Measurements from ENCODE around the gene PTAR1. TPM values are rescaled to one million over a fixed set of nuclear protein-coding genes. Genes with fewer than 3 reads are reported as not detected.
A peak's percentile ranks its signal among the peaks of the same experiment; 100 is the strongest.

PTAR1 gene
- total RNA-seq, 1 donor from 2014 or later: 49.6 TPM

DNA sequence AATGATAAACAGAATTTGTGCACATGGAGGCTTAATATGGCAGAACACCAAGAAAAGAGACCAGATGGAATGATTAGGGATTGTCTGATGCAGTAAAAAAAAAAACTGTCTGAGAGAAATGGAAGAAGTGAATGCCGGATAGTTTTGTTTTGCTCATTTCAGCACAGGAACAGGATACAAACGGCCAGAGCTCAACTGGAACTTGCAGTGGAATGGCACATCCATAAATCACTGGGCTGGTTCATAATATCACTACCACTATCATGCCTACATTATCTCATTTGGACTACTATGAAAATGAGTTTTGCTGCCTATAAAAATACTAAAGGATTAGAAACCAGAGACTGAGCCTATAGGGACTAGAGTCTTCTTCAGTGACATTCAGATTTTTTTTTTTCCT lies 9.7 kb downstream of the PTAR1 start:
- DNase-seq (ENCODE audit: low read depth in 2 of 2): peak in 1 of 2 donors; percentile 79

DNA sequence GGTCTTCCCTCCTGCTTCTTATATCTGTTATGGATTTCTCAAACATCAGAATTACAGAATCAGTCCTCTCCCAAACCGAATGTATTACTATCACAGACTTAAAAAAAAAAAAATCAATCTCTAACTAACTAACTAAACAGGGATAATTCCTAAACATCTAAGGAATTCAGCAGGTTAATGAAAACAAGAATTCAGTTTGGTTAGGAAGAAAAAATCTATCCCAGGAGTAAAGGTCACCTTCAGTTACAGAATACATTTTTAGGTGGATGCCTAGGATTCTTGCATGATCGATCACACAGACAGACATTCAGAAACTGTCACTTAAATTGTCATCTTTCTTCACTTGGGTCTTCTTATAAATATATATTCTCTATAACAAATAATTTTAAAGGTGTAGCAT lies 11.5 kb downstream of the PTAR1 start:
- no peak for DNase-seq (ENCODE audit: low read depth in 2 of 2)

- no peak for DNase-seq (ENCODE audit: low read depth in 2 of 2)
These were observed 12.8 kb downstream of the PTAR1 start for GRCh38 chr9:69746859-69747560.

DNA sequence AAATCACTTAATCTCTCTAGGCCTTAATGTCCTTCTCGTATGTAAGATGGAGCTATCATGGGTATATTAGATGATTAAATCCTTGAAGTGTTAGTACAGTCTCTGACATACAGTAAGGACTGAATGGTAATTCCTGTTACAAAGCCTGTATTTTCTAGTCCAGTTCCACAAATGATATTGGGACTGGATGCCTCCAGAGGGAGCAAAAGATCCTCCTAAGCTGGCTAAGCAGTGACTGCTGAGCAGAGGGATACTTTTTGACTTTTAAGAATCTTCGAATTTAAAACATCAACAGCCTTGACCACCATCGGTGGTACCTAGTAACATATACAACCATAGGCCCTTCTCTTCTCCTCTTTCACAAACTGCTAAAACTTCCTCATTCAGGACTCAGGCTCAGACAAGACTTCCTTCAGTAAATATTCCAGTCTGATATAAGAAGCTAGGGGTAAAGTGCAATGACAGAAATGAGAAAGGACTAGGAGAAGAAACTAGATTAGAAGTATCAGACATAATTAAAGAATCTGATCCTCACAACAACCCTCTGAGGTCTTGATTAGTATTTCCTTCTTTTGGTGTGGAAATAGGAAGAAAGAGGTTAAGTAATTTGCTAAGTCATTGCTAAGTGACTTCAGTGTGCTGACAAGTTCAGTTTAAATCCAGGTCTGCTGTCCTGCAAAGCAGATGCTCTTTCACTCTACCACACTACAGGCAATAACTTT lies 13.9 kb downstream of the PTAR1 start:
- peak; percentile 28 to 50 for DNase-seq (ENCODE audit: low read depth in 2 of 2)

DNA sequence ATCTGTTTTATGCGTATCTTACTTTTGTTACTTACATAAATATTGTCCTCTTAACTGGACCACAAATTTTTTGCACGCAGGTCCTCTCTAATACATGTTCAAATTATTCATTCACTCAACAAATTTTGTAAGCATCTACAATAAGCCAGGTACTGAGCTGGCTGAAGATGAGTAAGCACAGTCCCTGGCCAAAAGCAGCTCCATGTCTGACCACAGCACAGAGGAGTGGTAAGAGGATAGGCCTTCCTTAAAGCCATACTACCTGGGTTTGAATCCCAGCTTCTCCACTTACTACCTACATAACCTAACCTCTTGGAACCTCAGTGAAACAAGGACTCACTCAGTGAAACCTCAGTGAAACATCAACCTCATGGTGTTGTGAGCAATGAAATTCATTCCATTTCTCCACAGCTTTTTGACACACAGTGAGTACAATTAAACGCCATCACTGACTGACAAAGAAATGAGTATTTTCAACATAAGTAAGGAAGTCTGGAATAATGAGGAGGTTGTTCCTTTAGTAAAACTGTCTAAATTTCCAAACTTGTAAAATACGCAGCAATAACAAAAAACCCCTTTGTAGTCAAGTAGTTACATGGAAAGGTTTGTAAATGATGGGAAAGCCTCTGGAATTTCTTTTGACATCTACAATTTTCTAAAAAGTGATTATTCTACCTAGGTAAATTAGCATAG lies 15.0 kb downstream of the PTAR1 start:
- DNase-seq (ENCODE audit: low read depth in 2 of 2): no peak

DNA sequence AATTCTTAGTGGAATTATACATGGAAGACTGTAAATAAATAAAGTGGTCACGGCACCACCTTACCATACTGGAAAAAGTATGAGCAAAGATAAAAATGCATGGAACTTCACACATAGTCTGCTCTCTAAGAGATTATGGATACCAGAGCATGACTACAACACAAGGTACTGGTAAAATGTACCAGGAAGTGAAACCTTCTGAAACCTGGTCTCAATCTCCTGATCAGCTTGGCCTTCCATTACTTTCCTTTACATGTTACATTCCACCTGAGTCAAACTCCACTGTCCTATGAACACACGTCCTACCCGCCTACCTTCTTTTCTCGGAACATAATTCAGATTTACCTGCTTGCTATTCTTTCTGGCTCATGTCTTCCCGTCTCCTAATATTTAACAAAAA lies 15.9 kb downstream of the PTAR1 start:
- no peak for DNase-seq (ENCODE audit: low read depth in 2 of 2)

- DNase-seq (ENCODE audit: low read depth in 2 of 2): no peak
These were observed 18.8 kb downstream of the PTAR1 start for GRCh38 chr9:69740872-69741505.

- DNase-seq (ENCODE audit: low read depth in 2 of 2): no peak
These were observed 28.5 kb downstream of the PTAR1 start for GRCh38 chr9:69731348-69731747.

DNA sequence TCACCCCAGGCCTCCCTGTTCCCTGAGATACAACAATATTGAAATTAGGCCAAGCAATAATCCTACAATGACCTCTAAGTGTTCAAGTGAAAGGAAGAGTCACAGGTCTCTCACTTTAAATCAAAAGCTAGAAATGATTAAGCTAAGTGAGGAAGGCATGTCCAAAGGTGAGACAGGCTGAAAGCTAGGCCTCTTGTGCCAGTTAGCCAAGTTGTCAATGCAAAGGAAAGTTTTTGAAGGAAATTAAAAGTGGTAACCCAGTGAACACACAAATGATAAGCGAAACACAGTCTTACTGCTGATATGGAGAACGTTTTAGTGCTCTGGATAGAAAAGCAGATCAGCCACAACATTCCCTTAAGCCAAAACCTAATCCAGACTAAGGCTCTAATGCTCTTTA lies 39.8 kb downstream of the PTAR1 start:
- no peak for DNase-seq (ENCODE audit: low read depth in 2 of 2)

DNA sequence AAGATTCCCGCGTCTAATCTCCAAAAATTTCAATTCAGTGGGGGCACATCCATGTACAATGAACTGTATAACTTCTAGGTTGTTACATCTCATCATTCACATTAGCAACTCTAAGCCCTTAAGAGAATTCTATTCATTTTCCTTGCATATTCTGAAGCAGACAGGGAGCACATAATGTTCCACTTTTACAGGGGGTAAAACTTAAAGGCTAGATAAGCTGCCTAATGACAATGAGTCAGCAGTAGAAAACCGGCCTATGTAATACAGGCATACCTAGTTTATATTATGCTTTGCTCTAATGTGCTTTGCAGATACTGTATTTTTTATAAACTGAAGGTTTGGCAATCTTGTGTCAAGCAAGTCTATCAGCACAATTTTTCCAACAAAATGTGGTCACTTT lies 40.4 kb downstream of the PTAR1 start:
- no peak for DNase-seq (ENCODE audit: low read depth in 2 of 2)

DNA sequence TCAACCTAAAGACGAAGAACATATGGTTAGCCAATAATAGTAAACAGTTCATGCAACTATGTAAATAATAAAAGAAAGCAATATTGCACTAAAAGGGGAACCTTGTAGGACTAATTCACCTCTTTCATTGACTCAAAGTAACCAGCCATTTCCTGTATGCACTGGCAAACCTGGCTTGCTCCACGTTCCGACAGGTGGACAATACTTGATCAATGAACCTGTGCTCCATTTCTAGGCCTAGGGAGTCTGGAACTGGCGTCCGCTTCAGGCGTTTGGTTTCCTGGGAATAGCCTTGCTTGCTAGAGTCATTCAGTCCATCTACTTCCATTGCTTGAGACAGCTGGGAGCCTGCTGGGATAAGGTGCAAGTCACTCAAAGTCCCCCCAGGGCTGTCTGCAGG lies 41.6 kb downstream of the PTAR1 start:
- no peak for DNase-seq (ENCODE audit: low read depth in 2 of 2)

DNA sequence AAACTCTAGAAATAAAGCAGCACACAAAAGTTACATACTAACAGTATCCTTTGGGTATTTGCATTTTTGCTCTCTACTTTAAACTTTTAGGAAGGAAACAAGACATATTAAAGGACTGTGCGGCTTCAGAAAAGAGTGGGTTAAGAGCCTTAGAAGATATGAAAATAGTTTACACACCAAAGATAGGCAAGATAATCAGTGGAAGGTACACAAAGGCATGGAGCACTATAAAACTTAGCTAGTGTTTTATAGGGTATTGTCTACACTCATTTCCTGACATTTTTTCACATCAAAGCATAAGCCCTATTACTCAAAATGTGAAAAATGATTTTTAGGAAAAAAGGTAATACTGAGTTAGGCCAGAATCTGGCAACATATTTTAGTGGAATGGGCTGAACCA lies 44.0 kb downstream of the PTAR1 start:
- no peak for DNase-seq (ENCODE audit: low read depth in 2 of 2)

- no peak for DNase-seq (ENCODE audit: low read depth in 2 of 2)
These were observed 44.7 kb downstream of the PTAR1 start for GRCh38 chr9:69715096-69715495.

DNA sequence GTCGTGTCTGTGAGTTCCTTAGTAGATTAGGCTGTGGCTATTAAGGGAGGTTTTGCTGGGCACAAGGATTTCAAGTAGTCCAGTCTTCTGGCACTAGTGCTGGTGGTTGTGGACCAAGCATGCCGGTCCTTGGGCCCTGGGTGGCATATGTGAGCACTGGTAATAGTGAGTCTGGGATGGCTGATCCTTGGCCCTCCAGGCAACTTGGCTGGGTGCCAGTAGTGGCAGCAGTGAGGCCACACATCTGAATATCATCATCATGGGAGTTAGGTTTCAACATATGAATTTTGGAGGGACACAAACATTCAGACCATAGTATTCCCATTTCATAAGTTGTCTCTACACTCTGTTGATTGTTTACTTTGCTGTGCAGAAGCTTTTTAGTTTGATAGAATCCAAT lies 62.3 kb downstream of the PTAR1 start:
- DNase-seq (ENCODE audit: low read depth in 2 of 2): no peak

GRCh38 chr9:69696802-69697201 lies 63.0 kb downstream of the PTAR1 start:
- DNase-seq (ENCODE audit: low read depth in 2 of 2): peak; percentile 7 to 9

- no peak for DNase-seq (ENCODE audit: low read depth in 2 of 2)
These were observed 69.7 kb downstream of the PTAR1 start for GRCh38 chr9:69689991-69690538.

DNA sequence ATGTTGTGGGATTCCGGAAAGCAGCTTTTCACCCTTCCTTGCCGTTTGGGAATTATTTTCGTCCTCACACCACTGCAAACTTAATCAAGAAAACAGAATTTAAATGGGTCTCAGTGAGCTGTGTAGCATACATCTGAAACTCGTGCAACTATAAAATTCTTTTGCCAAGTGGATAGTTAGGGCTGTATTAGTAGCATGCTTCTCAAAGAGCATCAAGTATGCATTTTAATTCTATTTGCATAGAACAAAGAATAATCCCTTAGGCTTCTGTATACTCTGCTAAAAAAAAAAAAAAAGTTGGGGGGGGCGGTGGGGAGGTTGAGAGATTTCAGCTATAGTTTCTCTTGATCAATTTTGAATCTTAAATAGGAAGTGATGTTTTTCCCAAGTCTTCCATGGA lies 75.9 kb downstream of the PTAR1 start:
- DNase-seq (ENCODE audit: low read depth in 2 of 2): no peak

DNA sequence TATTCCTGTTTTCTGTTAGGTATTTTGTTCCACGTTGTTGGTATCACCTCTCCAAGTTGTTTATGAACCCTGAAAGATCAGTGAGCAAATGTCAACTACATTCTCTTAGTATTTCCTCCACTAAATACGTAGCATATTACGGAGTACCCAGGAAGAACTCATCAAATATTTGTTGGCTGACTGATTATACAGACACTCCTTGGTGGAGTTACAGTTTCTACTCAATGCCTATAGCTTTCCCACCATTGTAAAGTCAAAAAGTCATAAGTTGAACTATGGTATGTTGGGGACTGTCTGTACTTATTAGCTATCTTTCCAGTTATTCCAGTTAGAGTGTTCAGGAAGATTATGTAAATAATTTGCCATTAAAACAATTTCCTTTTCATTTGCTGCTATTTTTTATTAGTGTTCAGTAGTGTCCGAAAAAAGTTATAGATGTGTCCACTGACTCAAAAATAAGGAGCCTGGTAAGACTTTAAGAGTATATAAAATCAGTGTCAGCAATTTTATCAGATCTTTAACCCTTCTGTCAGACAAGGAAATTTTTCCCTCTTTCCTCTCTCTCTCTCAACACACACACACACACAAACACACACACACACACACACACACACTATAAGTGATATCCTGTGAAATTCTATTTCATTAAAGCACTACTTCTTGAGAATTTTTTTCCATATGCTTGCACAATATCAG lies 80.8 kb downstream of the PTAR1 start:
- DNase-seq (ENCODE audit: low read depth in 2 of 2): peak in 1 of 2 donors; percentile 8

- no peak for DNase-seq (ENCODE audit: low read depth in 2 of 2)
These were observed 81.9 kb downstream of the PTAR1 start for GRCh38 chr9:69677931-69678330.

DNA sequence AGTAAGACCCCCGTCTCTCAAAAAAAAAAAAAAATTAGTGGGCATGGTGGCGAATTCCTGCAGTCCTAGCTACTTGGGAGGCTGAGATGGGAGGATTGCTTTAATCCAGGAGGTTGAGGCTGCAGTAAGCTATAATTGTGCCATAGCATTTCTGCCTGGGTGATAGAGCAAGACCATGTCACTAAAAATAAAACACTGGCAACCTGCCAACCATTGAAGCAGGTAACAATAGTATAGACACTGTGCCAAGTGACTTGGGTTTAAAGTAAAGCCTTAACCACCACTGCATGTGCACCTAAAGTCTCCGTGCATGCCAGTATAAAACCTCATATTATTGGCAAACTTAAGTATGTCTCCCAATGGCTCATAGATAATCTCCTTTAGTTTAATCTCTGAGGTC lies 84.2 kb downstream of the PTAR1 start:
- DNase-seq (ENCODE audit: low read depth in 2 of 2): peak; percentile 33 to 48

GRCh38 chr9:69674716-69675438 lies 84.9 kb downstream of the PTAR1 start:
- peak in 1 of 2 donors; percentile 88 for DNase-seq (ENCODE audit: low read depth in 2 of 2)
